GM12873 (cell line): Measurements from ENCODE around the gene NELFB.

Source experiments
- TF ChIP-seq, protein P1 (sequence below): IDR thresholded peaks from 2 replicates; pipeline ENCODE4 v1.5.1; 2012; ENCODE audit warnings: low read depth, mild to moderate bottlenecking, moderate library complexity, low read length, control low read depth; ENCODE audit not compliant: insufficient read depth; ENCODE audit errors: missing control alignments

The NELFB gene

DNA sequence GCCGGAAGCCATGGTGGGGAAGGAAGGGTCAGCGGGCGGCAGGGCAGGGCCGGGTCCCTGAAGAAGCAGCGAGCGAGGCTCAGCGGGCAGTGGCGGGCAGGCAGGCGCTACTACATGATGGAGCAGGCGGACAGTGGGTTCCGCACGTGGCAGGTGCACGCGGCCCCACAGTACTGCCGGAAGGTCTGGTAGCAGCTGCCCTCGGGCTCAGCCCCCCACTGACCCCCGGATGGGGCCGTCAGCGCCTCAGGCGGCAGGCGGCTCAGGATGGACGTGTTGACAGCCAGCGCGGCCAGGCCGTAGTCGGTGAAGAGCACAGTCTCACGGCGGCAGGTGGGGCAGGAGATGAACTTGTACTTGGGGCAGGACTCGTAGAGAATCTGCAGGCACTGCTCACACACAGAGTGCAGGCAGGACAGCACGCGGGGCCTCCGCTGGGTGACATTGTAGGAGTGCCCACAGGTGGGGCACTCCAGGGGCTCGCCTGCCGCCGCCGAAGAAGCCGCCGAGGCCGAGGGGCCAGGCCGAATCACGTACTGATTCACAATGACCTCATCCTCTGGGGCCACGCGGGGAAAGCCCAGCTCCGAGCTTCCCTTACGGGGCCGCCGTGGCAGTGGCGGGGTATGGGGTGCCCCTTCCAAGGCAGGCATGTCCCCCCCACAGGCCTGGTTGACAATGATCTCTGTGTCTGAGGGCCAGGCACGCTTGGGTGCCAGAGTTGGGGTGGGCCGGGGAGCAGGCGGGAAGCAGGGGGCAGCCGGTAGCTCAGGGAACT lies 34.6 kb upstream of the NELFB start:
- TF ChIP-seq, protein P1, sequence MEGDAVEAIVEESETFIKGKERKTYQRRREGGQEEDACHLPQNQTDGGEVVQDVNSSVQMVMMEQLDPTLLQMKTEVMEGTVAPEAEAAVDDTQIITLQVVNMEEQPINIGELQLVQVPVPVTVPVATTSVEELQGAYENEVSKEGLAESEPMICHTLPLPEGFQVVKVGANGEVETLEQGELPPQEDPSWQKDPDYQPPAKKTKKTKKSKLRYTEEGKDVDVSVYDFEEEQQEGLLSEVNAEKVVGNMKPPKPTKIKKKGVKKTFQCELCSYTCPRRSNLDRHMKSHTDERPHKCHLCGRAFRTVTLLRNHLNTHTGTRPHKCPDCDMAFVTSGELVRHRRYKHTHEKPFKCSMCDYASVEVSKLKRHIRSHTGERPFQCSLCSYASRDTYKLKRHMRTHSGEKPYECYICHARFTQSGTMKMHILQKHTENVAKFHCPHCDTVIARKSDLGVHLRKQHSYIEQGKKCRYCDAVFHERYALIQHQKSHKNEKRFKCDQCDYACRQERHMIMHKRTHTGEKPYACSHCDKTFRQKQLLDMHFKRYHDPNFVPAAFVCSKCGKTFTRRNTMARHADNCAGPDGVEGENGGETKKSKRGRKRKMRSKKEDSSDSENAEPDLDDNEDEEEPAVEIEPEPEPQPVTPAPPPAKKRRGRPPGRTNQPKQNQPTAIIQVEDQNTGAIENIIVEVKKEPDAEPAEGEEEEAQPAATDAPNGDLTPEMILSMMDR = no peak

DNA sequence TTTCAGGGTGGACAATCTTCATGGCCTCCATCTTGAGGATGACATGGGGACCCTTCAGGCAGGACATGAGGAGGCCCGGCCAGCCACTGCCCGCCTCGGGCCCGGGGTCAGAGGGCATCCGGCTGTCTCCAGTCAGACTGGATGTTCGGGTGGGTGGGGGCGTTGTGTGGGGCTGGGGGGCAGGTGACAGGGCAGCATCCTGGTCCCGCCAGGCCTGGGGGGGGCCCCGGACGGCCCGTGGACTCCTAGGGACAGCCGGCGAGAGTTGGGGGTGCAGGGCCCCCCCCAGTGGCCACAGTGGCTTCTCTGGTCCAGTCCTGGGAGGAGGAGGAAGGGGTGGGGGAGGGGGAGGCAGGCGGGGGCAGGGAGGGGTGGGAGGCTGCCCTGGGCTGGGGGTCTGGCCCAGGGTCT lies 34.0 kb upstream of the NELFB start:
- TF ChIP-seq, protein P1 = no peak

DNA sequence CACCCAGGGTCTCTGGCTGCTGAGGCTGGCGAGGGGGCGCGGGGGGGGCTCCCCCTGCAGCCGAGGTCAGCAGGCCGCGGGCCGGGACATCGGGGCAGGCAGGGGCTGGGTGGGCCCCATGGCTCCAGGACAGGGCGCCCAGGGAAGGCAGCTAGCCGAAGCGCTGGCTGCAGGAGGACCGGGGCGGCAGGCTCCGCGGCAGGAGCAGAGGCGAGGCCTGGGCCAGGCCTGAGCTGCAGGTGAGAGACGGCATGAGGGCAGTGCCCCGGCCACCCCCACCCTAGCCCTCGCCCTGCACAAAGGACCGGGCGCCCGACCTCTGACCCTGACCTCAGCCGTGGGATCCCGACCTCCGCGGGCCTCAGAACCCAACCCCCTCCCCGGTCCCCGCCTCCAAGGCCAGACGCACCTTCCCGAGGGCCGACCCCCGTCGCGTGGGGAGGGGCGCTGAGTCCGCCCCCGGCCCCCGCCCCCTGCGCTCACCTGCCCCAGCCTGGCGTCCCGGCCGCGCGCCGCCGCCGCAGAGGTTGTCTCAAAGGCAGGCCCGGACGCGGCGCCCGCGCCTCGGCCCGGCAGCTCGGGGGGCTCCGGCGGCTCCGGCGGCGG lies 33.5 kb upstream of the NELFB start:
- TF ChIP-seq, protein P1 = no peak

DNA sequence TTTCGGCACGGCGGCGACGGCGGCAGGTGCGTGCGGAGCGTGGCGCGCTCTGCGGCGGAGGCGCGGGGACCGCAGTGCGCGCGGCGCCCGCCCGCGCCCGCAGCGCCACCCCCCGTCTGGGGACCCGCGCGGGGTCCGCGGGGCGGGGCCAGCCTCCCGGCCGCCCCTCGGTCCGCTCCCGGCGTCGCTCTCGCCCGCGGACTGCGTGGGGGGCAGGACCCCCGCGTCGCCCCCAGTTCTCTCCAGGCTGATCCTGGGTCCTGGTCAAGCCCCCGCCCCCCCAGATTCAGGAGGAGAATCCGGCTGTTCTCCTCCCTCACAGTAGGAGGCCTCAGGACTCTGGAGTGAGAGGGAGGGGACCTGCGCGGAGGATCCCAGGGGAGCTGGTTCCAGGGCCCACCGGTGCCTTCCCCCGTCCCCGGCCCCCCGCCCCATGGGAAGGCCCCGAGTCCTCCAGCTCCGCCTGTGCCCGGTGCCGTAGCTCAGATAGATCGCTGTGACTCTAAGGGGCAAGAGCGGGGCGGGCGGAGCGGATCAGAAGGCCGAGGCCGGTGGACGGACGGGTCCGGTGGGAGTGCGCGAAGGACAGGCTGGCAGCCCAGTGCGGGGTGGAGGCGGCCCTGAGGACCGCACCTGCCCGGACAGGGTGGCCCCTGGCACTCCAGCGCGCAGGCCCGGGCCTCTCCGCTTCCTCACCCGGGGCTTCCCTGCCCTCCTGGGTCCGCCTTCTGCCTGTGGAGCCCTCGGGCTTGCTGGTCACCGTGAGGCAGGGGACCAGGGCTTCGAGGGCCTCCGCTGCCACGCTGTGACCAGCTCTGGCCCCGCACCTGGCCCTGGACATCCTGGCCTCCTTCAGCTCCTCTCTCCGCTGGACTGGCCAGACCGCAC lies 32.7 kb upstream of the NELFB start, which contains the start of gene RNF208:
RNF208 (minus strand) TSS at position 51 of the 888 bp plus-strand sequence. CDS start 1,028 bp downstream, outside the sequence.
- TF ChIP-seq, protein P1 = no peak

DNA sequence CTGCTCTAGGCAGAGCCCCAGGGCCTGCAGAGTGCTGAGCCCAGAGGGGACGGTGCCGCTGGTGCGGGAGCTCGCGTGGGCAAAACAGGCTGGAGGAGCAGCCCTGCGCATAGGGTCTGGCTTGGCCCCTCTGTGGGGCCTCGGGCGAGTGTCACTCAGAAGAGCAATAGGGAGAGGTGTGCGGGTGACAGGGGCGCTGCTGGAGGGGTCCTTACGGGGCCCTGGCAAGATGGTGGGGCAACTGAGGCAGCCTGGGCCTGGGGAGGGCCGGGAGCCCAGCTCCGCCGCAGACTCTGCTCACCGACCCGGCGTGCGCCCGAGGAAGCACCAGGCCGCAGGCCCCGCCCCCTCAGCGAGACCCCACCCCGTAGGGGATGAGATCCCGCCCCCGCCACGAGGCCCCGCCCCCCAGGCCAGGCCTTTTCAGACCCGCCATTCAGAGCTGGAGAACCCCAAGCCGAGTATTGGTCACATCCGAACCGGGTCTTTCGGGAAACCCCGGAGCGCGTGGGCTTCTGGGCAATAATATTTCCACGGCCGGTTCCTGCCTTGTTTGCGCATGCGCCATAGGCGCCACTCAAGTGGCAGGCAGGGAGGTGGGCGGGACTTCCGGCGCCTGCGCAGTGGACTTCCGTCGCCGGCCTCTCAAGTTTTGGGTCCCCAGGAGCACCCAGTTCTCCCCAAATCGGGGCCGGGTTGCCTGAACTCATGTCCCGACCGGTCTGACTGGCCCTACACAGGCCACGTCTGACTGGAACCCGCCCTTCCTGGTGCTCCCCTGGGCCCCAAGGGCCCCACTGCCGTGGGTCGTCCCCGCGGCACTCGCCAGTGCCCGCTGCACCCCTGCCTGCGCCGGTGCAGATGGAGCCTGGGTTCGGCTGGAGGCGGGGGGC lies 31.8 kb upstream of the NELFB start:
- TF ChIP-seq, protein P1 = no peak

DNA sequence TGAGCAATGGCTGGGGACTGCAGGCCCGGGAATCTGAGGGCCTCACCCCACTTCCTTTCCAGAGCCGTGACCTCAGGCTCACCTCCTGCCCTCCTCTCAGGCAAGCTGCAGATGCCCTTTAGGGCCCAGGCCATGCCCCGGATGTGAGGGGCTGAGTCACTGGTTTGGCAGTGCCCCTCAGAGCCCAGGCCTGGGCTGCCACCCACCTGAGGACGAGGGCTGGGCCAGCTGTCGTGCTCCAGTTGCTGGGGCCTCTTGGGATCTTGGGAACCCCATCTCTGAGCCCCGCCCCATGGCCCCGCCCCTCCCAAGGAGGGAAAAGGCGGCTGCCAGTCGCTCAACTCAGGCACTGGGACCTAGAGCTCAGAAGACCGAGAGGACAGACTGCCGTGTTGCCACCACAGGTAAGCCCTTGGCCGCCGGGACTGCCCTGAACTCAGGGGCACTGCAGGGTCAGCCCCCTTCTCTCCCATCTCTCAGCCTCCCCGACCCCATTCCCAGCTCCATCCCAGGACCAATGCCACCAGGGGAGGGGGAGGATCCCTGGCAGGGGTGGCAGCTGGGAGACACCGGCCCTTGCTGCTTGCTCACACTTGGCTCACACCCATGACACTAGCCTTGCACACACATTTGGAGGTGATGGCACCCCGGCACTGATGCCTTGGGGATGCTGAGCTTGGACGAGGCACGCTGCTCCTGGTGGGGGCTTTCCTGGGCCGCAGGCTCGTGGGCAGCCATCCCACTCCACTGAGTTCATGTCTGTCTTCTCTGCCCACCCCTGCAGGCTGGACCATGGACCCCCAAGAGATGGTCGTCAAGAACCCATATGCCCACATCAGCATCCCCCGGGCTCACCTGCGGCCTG lies 30.1 kb upstream of the NELFB start, which contains the start of gene CYSRT1:
CYSRT1 (plus strand) TSS at position 345 of the 865 bp plus-strand sequence; CDS start at position 793, 448 bp downstream.
- TF ChIP-seq, protein P1 = no peak
